GM19023 (cell line): Measurements from ENCODE around the gene PRKCSH.
"Not testable (repeated sequence)": the region's sequence is repeated elsewhere in the genome, so short reads cannot be mapped to it uniquely, and the experiment has no call there.

ENCODE experiments used
- ATAC-seq: cut with Tn5 transposase; IDR thresholded peaks from one replicate; pipeline ENCODE4 v1.9.1; 2021; ENCODE audit warnings: mild to moderate bottlenecking, moderate library complexity; ENCODE audit not compliant: unreplicated experiment

The PRKCSH gene

GRCh38 chr19:11418549-11419506 lies 16.6 kb upstream of the PRKCSH start, which contains the start of gene RGL3:
RGL3 (minus strand) TSS chr19:11419314; CDS start chr19:11419278, 36 bp downstream.
- no peak for ATAC-seq

GRCh38 chr19:11420429-11421370 lies 14.7 kb upstream of the PRKCSH start:
- no peak for ATAC-seq

DNA sequence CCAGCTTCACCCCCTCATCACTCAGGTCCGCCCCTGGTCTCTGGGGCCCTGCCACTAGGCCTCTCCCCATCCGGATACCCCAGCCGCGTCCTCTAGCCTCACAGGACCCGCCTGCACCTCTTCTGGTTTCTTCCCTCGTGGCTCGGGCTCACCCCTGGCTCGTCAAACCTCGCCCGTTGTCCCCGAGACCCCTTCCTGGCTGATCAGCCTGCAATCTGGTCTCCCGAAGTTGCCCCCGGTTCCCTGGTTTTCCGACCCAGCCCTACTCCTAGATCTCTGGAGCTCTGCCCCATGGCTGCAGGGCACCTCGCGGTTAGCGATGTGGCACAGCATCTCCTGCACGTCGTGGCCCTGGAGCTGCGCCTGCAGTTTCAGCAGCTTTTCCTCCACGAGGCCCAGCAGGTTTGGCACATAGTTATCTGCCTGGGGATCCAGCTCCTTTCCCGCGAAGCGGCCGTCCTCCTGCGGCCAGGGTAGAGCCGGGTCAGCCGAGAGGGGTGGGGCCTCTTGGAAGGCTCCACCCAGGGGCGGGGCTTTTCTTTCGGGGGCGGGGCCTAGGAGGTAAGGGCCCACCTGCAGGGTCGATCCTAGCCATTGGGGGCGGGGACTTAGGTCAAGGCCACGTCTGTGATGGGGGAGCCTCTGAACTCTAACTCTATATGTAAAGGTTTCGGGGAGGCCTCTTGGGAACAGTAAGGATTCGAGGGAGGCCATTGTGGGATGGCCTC lies 13.9 kb upstream of the PRKCSH start:
- no peak for ATAC-seq

DNA sequence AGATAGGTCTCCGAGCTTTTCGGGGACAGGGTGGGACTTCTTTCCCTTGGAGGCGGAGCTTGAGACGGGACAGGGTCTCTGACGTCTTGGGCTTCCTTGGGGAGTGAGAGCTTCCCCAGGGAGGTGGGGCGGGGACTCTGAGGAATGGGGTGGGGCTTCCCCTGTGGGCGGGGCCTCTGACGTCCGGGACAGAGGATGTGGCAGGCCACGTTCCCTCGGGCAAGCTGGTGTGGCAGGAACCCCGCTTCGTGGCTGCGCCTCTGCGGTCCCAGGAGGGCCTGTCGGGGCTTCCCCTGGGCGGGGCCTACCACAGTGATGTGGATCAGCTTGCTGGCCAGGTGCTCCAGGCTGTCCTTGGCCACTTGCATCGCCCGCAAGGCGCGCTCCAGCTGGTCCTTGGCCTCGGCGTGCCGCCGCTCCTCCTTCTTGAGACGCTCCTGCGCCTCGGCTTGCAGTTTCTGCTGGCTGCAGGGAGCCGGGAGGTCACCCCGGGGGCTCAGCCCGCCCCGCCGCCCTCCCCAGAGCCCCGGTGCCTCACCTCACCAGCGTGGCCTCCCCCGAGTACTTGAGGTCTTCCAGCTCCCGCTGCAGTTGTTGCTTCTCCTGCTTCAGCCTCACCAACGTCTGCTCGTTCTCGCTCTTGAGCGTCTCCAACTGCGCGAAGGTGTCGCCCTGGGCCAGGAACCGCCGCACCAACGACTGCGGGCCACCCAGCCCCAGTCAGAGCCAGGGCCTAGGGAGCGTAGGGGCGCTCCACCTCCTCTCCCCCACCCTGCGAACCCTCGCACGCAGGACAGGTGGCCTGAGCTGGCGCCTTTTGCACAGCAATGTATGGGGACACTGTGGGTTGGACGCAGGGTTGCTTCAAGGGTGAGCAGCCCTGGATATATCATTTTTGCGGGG lies 13.0 kb upstream of the PRKCSH start:
- ATAC-seq = no peak

- no peak for ATAC-seq
Observed at GRCh38 chr19:11423164-11423790, 12.2 kb upstream of the PRKCSH start.

GRCh38 chr19:11423791-11424181 lies 11.6 kb upstream of the PRKCSH start:
- no peak for ATAC-seq

DNA sequence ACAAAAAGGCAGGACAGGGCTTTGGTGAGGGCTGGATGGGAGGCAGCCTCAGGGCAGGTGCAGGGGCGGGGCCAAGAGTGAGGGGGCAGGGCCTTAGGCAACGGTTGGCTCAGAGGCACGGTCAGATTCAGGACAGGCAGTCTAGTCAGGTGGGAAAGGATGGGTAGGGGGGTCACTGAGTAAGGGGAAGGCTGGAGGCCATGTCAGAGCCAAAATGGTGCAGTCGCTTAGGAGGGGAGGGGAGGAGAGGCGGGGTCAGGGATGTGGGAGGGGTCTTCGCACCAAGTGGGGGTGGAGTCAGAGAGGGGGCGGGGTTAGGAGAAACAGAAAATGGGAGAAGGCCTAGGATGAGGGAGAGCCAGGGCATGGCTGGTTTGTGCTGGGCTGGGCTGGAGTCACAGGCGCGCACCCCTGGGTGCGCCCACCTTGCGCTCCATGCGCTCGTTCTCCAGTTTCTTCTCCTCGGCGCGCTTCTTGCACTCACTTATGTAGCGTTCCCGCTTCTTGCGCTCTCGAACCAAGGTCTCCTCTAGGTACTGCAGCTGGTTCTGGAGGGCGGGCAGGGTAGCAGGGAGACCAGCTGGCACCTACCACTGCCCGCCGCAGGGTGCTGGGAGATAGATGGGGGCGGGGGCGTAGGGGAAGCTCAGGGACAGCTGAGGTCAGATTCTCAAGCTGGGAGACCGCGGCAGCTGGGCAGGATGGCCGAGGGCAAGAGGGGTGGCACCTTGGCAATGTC lies 9.5 kb upstream of the PRKCSH start:
- ATAC-seq = no peak

GRCh38 chr19:11426656-11427055 lies 8.8 kb upstream of the PRKCSH start:
- no peak for ATAC-seq

- not testable (repeated sequence) for ATAC-seq
Observed at GRCh38 chr19:11433526-11433925, 1.9 kb upstream of the PRKCSH start.

- ATAC-seq = peak; percentile 5
Observed at GRCh38 chr19:11434703-11435056, 755 bp upstream of the PRKCSH start.

DNA sequence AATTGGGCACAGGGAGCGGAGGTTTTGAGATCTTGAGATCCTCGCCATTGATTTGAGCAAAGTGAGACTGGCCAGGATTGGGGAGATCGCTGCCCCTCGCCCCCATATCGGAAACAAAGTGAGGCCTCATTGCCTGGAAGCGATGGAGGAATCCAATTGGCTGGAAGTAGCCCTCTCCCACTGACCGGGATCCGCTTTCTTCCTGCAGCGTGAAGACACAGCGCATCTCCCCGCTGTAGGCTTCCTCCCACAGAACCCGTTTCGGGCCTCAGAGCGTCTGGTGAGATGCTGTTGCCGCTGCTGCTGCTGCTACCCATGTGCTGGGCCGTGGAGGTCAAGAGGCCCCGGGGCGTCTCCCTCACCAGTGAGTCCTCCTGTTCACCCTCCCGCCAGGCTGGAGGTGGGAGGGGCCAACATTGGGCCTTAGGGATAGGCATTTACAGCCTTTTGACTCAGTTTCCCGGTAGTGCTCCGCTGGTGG lies 438 bp downstream of the PRKCSH start:
- ATAC-seq = no peak

DNA sequence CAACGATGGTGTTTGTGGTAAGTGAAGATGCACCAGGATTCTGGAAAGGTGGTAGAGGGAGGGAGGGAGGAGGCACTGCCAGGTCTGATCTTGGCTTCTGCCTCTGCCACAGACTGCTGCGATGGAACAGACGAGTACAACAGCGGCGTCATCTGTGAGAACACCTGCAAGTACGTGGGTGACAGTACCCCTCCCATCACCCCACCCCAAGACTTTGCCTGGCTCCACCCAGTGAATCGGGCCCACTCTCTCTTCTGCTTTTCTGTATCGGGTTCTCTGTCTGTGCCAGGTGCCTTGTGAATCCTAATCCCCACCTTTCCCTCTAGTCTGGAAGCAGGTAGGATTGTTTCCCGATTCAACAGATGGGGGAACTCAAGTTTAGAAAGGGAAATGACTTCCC lies 2.5 kb downstream of the PRKCSH start:
- ATAC-seq = no peak

GRCh38 chr19:11444059-11444458 lies 8.6 kb downstream of the PRKCSH start:
- ATAC-seq = no peak

GRCh38 chr19:11445141-11445540 lies 9.7 kb downstream of the PRKCSH start:
- ATAC-seq = no peak

DNA sequence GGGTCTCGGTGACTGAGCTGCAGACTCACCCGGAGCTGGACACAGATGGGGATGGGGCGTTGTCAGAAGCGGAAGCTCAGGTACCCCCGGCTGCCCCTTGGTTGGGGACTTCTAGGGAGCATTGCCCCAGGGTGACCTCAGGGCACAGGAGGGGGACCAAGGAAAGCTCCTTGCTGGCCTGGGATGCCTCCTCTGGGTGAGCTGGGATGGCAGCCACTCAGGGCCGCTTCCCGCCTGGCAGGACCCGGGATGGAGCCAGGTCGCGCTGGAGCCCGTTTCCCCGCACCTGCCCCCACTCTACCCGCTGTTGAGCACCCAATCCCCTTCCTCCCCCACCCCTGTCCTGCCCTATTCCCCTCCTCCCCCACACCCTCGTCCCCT lies 10.8 kb downstream of the PRKCSH start:
- ATAC-seq = no peak

DNA sequence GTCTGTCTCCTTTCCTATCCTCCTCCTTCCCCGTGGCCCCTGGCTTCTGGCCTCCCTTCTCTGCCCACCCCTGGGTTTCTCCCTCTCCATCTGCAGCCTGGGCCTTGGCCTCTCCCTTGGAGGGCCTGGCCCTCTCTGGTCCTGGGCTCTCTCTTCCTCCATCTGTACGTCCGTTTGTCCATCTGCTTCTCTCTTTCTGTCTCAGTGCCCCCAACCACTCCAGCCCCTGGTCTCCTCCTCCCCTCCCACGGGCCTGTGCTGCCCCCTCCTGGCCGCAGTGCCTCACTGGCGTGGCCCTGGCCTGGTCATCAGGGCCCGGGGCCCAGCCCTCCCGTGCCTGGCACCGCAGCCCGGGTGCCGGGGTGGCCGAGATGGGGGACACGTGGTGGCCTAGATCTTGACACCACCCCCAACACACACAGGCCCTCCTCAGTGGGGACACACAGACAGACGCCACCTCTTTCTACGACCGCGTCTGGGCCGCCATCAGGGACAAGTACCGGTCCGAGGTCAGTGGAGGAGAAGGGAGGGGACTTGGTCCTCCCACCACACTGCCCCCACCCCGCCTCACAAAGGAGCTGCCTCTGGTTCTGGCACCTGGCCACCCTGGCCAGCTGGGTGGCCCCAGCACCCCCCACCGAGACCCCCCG lies 11.3 kb downstream of the PRKCSH start:
- ATAC-seq = no peak

DNA sequence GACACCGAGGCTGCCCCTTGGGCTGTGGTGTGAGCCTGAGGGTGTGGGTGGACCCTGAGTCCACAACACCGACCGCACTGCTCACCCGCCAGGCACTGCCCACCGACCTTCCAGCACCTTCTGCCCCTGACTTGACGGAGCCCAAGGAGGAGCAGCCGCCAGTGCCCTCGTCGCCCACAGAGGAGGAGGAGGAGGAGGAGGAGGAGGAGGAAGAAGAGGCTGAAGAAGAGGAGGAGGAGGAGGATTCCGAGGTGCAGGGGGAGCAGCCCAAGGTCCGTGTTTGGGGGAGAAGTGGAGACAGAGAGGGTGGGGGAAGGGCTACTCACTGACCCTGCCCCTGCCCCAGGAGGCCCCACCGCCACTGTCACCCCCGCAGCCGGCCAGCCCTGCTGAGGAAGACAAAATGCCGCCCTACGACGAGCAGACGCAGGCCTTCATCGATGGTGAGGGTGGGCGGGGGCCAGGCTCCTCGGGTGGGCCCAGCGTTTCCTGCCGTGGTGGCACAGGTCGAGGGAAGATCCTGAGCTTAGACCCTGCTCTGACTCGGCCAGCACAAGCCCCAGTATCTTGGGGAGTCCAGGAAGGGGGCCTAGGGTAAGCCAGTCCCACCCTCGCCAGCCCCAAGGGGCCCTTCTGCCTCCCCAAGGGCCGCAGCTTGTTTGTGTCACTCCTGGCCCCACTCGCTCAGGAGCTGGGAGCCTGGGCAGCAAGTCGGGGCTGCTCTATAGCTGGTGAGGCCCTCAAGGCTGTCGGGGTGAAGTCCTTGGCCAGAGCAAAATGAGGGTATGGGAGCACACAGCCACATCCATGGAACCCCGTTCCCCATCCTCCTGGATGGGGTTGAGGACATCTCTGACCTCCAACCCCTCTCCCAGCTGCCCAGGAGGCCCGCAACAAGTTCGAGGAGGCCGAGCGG lies 12.2 kb downstream of the PRKCSH start:
- ATAC-seq = no peak
